Stimulated activated effector memory CD8-positive, alpha-beta T cell treated with anti-CD3 and anti-CD28 coated beads, Interleukin-12 subunit alpha, Interleukin-12 subunit beta, amount 100 ng/mL, for 72 hours (primary cell): ENCODE results near the gene TTBK1.

Source experiments
- ATAC-seq: fragments of 150-1000 bp; cut with Tn5 transposase; 2 replicates; pipeline ENCODE4 v1.10.0; 2021
- DNase-seq, 2 donors: peaks; one replicate each; pipeline ENCODE4 v3.0.0; 2021 to 2022; ENCODE audit warnings: low spot score in 2 of 2
- H3K27ac Mint-ChIP-seq: one replicate; pipeline ENCODE4 v1.8.0; 2022; ENCODE audit warnings: mild to moderate bottlenecking, mixed read lengths
- H3K36me3 Mint-ChIP-seq: one replicate; pipeline ENCODE4 v1.8.0; 2022; ENCODE audit warnings: mild to moderate bottlenecking, mixed read lengths
- H3K4me1 Mint-ChIP-seq: one replicate; pipeline ENCODE4 v1.8.0; 2022; ENCODE audit warnings: mixed read lengths
- H3K4me3 Mint-ChIP-seq: one replicate; pipeline ENCODE4 v1.8.0; 2022; ENCODE audit warnings: mild to moderate bottlenecking, mixed read lengths
- H3K9me3 Mint-ChIP-seq: one replicate; pipeline ENCODE4 v1.8.0; 2022; ENCODE audit warnings: mixed read lengths

TTBK1 gene

GRCh38 chr6:43257367-43258145 is 14.3 kb downstream of the TTBK1 start:
- Mint-ChIP-seq H3K36me3 (peaks cover 6% of the 10 kb centered on the region), H3K9me3 (no peaks in the 10 kb centered on the region), H3K27ac (peak overlapping the region; percentile 83), H3K4me1 (peaks cover 38% of the 10 kb centered on the region), H3K4me3 (no peak overlapping the region)
- peak; percentile 64 for ATAC-seq
- DNase-seq = no peak

GRCh38 chr6:43258180-43258579 is 14.9 kb downstream of the TTBK1 start:
- H3K4me1 Mint-ChIP-seq = peaks cover 39% of the 10 kb centered on the region
- no peak overlapping the region for H3K4me3 Mint-ChIP-seq
- ATAC-seq = no peak
- H3K9me3 Mint-ChIP-seq = no peaks in the 10 kb centered on the region
- no peak for DNase-seq
- peak overlapping the region; percentile 83 for H3K27ac Mint-ChIP-seq
- peaks cover 6% of the 10 kb centered on the region for H3K36me3 Mint-ChIP-seq

- ATAC-seq (no peak), DNase-seq (no peak)
- H3K27ac Mint-ChIP-seq = peak overlapping the region; percentile 83
Observed at GRCh38 chr6:43258807-43259686, 15.8 kb downstream of the TTBK1 start.

GRCh38 chr6:43260791-43261190 is 17.5 kb downstream of the TTBK1 start:
- DNase-seq = no peak
- Mint-ChIP-seq H3K9me3 (no peaks in the 10 kb centered on the region), H3K27ac (peak overlapping the region; percentile 35), H3K4me3 (no peak overlapping the region), H3K36me3 (peaks cover 3% of the 10 kb centered on the region), H3K4me1 (peaks cover 32% of the 10 kb centered on the region)
- no peak for ATAC-seq

More at GRCh38 chr6:43258807-43259686, 15.8 kb downstream of the TTBK1 start:
- Mint-ChIP-seq H3K4me3 (no peak overlapping the region), H3K4me1 (peaks cover 43% of the 10 kb centered on the region), H3K9me3 (no peaks in the 10 kb centered on the region), H3K36me3 (peaks cover 6% of the 10 kb centered on the region)

GRCh38 chr6:43261198-43261597 is 17.9 kb downstream of the TTBK1 start:
- H3K27ac Mint-ChIP-seq = peak overlapping the region; percentile 23
- H3K36me3 Mint-ChIP-seq = no peaks in the 10 kb centered on the region
- H3K9me3 Mint-ChIP-seq = no peaks in the 10 kb centered on the region
- no peak for ATAC-seq
- H3K4me3 Mint-ChIP-seq = no peak overlapping the region
- H3K4me1 Mint-ChIP-seq = peaks cover 29% of the 10 kb centered on the region
- DNase-seq = no peak

- no peak for DNase-seq
- H3K9me3 Mint-ChIP-seq = no peaks in the 10 kb centered on the region
- peaks cover 25% of the 10 kb centered on the region for H3K4me1 Mint-ChIP-seq
- H3K27ac Mint-ChIP-seq = peak overlapping the region; percentile 23
- no peak for ATAC-seq
- no peaks in the 10 kb centered on the region for H3K36me3 Mint-ChIP-seq
- no peak overlapping the region for H3K4me3 Mint-ChIP-seq
Observed at GRCh38 chr6:43262000-43262779, 18.9 kb downstream of the TTBK1 start.

GRCh38 chr6:43262780-43263313 is 19.6 kb downstream of the TTBK1 start:
- Mint-ChIP-seq H3K4me3 (no peak overlapping the region), H3K4me1 (peaks cover 18% of the 10 kb centered on the region), H3K27ac (no peak overlapping the region), H3K9me3 (no peaks in the 10 kb centered on the region), H3K36me3 (no peaks in the 10 kb centered on the region)
- ATAC-seq (no peak), DNase-seq (no peak)

GRCh38 chr6:43263314-43264178 is 20.3 kb downstream of the TTBK1 start:
- peak overlapping the region; percentile 48 for H3K27ac Mint-ChIP-seq
- no peaks in the 10 kb centered on the region for H3K36me3 Mint-ChIP-seq
- H3K9me3 Mint-ChIP-seq = no peaks in the 10 kb centered on the region
- peaks cover 18% of the 10 kb centered on the region for H3K4me1 Mint-ChIP-seq
- DNase-seq = peak; percentile 53 to 84
- peak; percentile 94 for ATAC-seq
- no peak overlapping the region for H3K4me3 Mint-ChIP-seq

GRCh38 chr6:43264599-43265145 is 21.4 kb downstream of the TTBK1 start:
- Mint-ChIP-seq H3K4me1 (peaks cover 22% of the 10 kb centered on the region), H3K36me3 (no peaks in the 10 kb centered on the region), H3K9me3 (no peaks in the 10 kb centered on the region), H3K27ac (peak overlapping the region; percentile 86), H3K4me3 (no peak overlapping the region)
- DNase-seq = no peak
- ATAC-seq = no peak

- ATAC-seq (no peak), DNase-seq (no peak)
- no peak overlapping the region for H3K4me3 Mint-ChIP-seq
- no peaks in the 10 kb centered on the region for H3K36me3 Mint-ChIP-seq
- no peaks in the 10 kb centered on the region for H3K9me3 Mint-ChIP-seq
- H3K27ac Mint-ChIP-seq = no peak overlapping the region
- H3K4me1 Mint-ChIP-seq = peaks cover 27% of the 10 kb centered on the region
Observed at GRCh38 chr6:43265564-43265963, 22.3 kb downstream of the TTBK1 start.

- no peaks in the 10 kb centered on the region for H3K36me3 Mint-ChIP-seq
- DNase-seq = no peak
- H3K4me3 Mint-ChIP-seq = no peak overlapping the region
- H3K27ac Mint-ChIP-seq = no peak overlapping the region
- no peaks in the 10 kb centered on the region for H3K9me3 Mint-ChIP-seq
- ATAC-seq = no peak
- peaks cover 27% of the 10 kb centered on the region for H3K4me1 Mint-ChIP-seq
Observed at GRCh38 chr6:43267619-43268354, 24.5 kb downstream of the TTBK1 start.

- no peaks in the 10 kb centered on the region for H3K9me3 Mint-ChIP-seq
- H3K27ac Mint-ChIP-seq = no peak overlapping the region
- H3K4me1 Mint-ChIP-seq = peaks cover 24% of the 10 kb centered on the region
- DNase-seq (no peak), ATAC-seq (no peak)
- no peaks in the 10 kb centered on the region for H3K36me3 Mint-ChIP-seq
- H3K4me3 Mint-ChIP-seq = peak overlapping the region; percentile 65
Observed at GRCh38 chr6:43268355-43268700, 25.0 kb downstream of the TTBK1 start.

- Mint-ChIP-seq H3K4me1 (peaks cover 19% of the 10 kb centered on the region), H3K27ac (no peak overlapping the region), H3K9me3 (no peaks in the 10 kb centered on the region), H3K36me3 (no peaks in the 10 kb centered on the region), H3K4me3 (peak overlapping the region; percentile 65)
- ATAC-seq (no peak), DNase-seq (no peak)
Observed at GRCh38 chr6:43268782-43269272, 25.5 kb downstream of the TTBK1 start.
